ENCODE data around the gene CLTCL1.

DNA sequence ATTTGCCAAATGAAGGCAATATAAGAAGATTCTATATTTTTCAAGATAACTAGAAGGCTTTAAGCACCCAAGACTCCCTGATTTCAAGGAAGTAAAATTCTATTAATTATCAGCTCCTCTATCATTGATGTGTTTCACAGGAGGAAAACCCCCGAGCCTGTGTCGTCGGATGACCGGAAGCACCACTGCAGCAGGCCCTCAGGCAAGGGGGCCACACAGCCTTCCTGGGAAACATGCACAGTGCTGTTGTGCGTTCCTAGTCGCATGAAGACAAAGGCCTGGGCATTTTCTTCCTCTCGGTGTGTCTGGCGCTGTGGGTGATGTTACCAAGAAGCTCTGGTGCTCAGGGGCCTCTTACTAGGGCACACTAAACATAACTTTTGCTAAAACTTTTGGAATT, 16.4 kb downstream of the CLTCL1 start:
- TF ChIP-seq ZNF274 (IDR thresholded peaks at IDR 0.05; ENCODE audit: low read depth, low read length) (no peak), SUZ12 (IDR thresholded peaks at IDR 0.05; ENCODE audit: extremely low read depth, insufficient read depth, insufficient read length) (no peak), YY1 (IDR thresholded peaks at IDR 0.05; ENCODE audit: insufficient read depth, insufficient read length) (no peak)
